Measurements from ENCODE around the gene HMGXB4. TPM values are rescaled to one million over a fixed set of nuclear protein-coding genes. Genes with fewer than 3 reads are reported as not detected.

Gene HMGXB4
- total RNA-seq, 1 donor from 2014 or later: 16.7 TPM

- DNase-seq (ENCODE audit: low read depth): peak; percentile 45
- Histone ChIP-seq H3K79me2 (ENCODE audit: insufficient read depth, low read length) (peaks cover 76% of the 10 kb centered on the region), H3K9me3 (ENCODE audit: insufficient read depth, low read depth, low read length) (no peaks in the 10 kb centered on the region), H3K4me2 (ENCODE audit: low read length) (no peak overlapping the region), H3K4me3 (ENCODE audit: insufficient read depth, low read depth, low read length) (no peak overlapping the region), H3K9ac (ENCODE audit: low read length) (no peak overlapping the region), H3K36me3 (ENCODE audit: insufficient read depth, low read length) (peaks cover 13% of the 10 kb centered on the region), H3K27ac (ENCODE audit: low read depth, low read length) (no peak overlapping the region), H3K27me3 (ENCODE audit: insufficient read depth, low read length) (no peaks in the 10 kb centered on the region), H3K4me1 (ENCODE audit: insufficient read depth, low read length) (no peaks in the 10 kb centered on the region), H2AFZ (ENCODE audit: low read depth, low read length) (no peak overlapping the region), H4K20me1 (ENCODE audit: insufficient read depth, low read length) (peaks cover 50% of the 10 kb centered on the region)
- no peaks in the 10 kb centered on the region for H3K9me3 Mint-ChIP-seq (ENCODE audit: unreplicated experiment)
- H3K27me3 Mint-ChIP-seq (ENCODE audit: low read depth, unreplicated experiment): no peaks in the 10 kb centered on the region
- peaks cover 8% of the 10 kb centered on the region for H3K36me3 Mint-ChIP-seq (ENCODE audit: low read depth, unreplicated experiment)
- no peak overlapping the region for H3K27ac Mint-ChIP-seq (ENCODE audit: unreplicated experiment)
- H3K4me1 Mint-ChIP-seq (ENCODE audit: low read depth, unreplicated experiment): no peaks in the 10 kb centered on the region
- no peak for TF ChIP-seq EZH2 (IDR thresholded peaks at IDR 0.05; ENCODE audit: insufficient read depth, low read length)
- TF ChIP-seq, protein P1, sequence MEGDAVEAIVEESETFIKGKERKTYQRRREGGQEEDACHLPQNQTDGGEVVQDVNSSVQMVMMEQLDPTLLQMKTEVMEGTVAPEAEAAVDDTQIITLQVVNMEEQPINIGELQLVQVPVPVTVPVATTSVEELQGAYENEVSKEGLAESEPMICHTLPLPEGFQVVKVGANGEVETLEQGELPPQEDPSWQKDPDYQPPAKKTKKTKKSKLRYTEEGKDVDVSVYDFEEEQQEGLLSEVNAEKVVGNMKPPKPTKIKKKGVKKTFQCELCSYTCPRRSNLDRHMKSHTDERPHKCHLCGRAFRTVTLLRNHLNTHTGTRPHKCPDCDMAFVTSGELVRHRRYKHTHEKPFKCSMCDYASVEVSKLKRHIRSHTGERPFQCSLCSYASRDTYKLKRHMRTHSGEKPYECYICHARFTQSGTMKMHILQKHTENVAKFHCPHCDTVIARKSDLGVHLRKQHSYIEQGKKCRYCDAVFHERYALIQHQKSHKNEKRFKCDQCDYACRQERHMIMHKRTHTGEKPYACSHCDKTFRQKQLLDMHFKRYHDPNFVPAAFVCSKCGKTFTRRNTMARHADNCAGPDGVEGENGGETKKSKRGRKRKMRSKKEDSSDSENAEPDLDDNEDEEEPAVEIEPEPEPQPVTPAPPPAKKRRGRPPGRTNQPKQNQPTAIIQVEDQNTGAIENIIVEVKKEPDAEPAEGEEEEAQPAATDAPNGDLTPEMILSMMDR (IDR thresholded peaks at IDR 0.05; ENCODE audit: insufficient read depth, low read depth, low read length): no peak
- no peak for FAIRE-seq
- H3K4me3 Mint-ChIP-seq (ENCODE audit: unreplicated experiment): no peak overlapping the region
These were observed 18.3 kb downstream of the HMGXB4 start for GRCh38 chr22:35275580-35275979.

DNA sequence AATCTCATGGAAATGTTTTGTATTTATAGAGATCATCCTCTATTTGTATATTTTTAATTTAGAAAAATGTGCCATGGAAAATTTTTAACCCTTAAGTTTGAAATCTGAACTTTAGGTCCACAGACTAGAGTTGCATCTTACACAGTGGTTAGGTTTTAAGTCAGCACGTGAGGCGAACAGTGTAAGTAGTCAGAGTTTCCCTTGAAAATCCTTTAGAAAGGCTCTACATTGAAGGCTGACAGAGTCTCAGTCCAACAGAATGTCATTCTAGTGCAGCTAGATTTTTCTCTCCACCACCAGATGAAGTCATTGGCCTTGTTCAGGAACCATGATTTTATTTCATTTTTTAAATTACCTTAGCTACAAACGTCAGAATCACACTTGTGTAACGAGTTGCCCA is 18.7 kb downstream of the HMGXB4 start:
- no peak overlapping the region for H3K9ac ChIP-seq (ENCODE audit: low read length)
- no peak for FAIRE-seq
- Mint-ChIP-seq H3K9me3 (ENCODE audit: unreplicated experiment) (no peaks in the 10 kb centered on the region), H3K4me1 (ENCODE audit: low read depth, unreplicated experiment) (no peaks in the 10 kb centered on the region), H3K36me3 (ENCODE audit: low read depth, unreplicated experiment) (peaks cover 9% of the 10 kb centered on the region), H3K4me3 (ENCODE audit: unreplicated experiment) (no peak overlapping the region), H3K27ac (ENCODE audit: unreplicated experiment) (no peak overlapping the region), H3K27me3 (ENCODE audit: low read depth, unreplicated experiment) (no peaks in the 10 kb centered on the region)
- no peak for TF ChIP-seq EZH2 (IDR thresholded peaks at IDR 0.05; ENCODE audit: insufficient read depth, low read length)
- TF ChIP-seq, protein P1 (IDR thresholded peaks at IDR 0.05; ENCODE audit: insufficient read depth, low read depth, low read length): no peak
- H2AFZ ChIP-seq (ENCODE audit: low read depth, low read length): no peak overlapping the region
- H3K36me3 ChIP-seq (ENCODE audit: insufficient read depth, low read length): peaks cover 13% of the 10 kb centered on the region
- H3K9me3 ChIP-seq (ENCODE audit: insufficient read depth, low read depth, low read length): no peaks in the 10 kb centered on the region
- peaks cover 76% of the 10 kb centered on the region for H3K79me2 ChIP-seq (ENCODE audit: insufficient read depth, low read length)
- no peaks in the 10 kb centered on the region for H3K27me3 ChIP-seq (ENCODE audit: insufficient read depth, low read length)
- H3K4me1 ChIP-seq (ENCODE audit: insufficient read depth, low read length): no peaks in the 10 kb centered on the region
- H4K20me1 ChIP-seq (ENCODE audit: insufficient read depth, low read length): peaks cover 53% of the 10 kb centered on the region
- H3K4me2 ChIP-seq (ENCODE audit: low read length): no peak overlapping the region
- no peak overlapping the region for H3K4me3 ChIP-seq (ENCODE audit: insufficient read depth, low read depth, low read length)
- no peak for DNase-seq (ENCODE audit: low read depth)
- H3K27ac ChIP-seq (ENCODE audit: low read depth, low read length): no peak overlapping the region

DNA sequence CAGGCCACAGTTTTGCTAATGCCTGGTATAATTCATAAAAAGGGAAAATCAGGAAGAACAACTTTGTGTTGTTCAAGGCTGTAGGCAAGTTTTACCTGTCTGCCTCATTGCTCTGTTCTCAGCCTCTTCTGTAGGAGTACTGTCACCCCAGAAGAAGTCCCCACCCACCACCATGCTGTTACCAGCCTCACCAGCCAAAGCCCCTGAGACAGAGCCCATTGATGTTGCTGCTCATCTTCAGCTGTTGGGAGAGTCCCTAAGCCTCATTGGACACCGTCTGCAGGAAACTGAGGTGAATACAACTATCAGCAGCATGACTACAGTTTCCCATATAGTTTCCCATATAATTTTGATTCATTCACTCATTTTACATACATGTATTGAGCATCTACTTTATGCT is 30.8 kb downstream of the HMGXB4 start:
- Histone ChIP-seq H3K4me1 (ENCODE audit: insufficient read depth, low read length) (no peaks in the 10 kb centered on the region), H3K4me3 (ENCODE audit: insufficient read depth, low read depth, low read length) (no peak overlapping the region), H3K4me2 (ENCODE audit: low read length) (no peak overlapping the region), H2AFZ (ENCODE audit: low read depth, low read length) (no peak overlapping the region), H3K27ac (ENCODE audit: low read depth, low read length) (no peak overlapping the region), H3K79me2 (ENCODE audit: insufficient read depth, low read length) (no peaks in the 10 kb centered on the region), H4K20me1 (ENCODE audit: insufficient read depth, low read length) (no peaks in the 10 kb centered on the region), H3K36me3 (ENCODE audit: insufficient read depth, low read length) (peaks cover 32% of the 10 kb centered on the region), H3K9ac (ENCODE audit: low read length) (no peak overlapping the region), H3K27me3 (ENCODE audit: insufficient read depth, low read length) (no peaks in the 10 kb centered on the region), H3K9me3 (ENCODE audit: insufficient read depth, low read depth, low read length) (no peaks in the 10 kb centered on the region)
- H3K4me3 Mint-ChIP-seq (ENCODE audit: unreplicated experiment): no peak overlapping the region
- H3K27me3 Mint-ChIP-seq (ENCODE audit: low read depth, unreplicated experiment): no peaks in the 10 kb centered on the region
- no peak for TF ChIP-seq EZH2 (IDR thresholded peaks at IDR 0.05; ENCODE audit: insufficient read depth, low read length)
- TF ChIP-seq, protein P1 (IDR thresholded peaks at IDR 0.05; ENCODE audit: insufficient read depth, low read depth, low read length): no peak
- no peak for FAIRE-seq
- H3K9me3 Mint-ChIP-seq (ENCODE audit: unreplicated experiment): no peaks in the 10 kb centered on the region
- DNase-seq (ENCODE audit: low read depth): no peak
- H3K27ac Mint-ChIP-seq (ENCODE audit: unreplicated experiment): no peak overlapping the region
- H3K4me1 Mint-ChIP-seq (ENCODE audit: low read depth, unreplicated experiment): peaks cover 3% of the 10 kb centered on the region
- H3K36me3 Mint-ChIP-seq (ENCODE audit: low read depth, unreplicated experiment): no peaks in the 10 kb centered on the region
